ENCODE measurements around the gene CHL1.

DNA sequence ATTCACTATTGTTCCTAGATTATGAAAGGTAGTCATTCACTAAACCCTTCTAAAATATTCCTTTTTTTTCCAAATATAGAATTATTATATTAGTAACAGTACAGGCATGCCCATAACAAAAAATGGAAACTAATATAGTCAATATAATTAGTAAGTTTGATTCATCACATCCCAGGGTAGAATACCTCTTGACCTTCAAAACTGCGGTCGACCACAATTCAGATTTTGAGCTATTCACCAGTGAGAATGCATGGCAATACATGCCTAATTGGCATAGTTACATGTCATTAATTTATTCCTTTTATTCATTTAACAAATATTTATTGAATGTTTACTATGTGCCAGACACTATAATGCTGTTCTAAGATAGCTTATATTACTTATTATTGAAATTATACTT lies 98.0 kb downstream of the CHL1 start:
- no peak for TF ChIP-seq POLR2A (IDR thresholded peaks at IDR 0.05)
- TF ChIP-seq, protein P1, sequence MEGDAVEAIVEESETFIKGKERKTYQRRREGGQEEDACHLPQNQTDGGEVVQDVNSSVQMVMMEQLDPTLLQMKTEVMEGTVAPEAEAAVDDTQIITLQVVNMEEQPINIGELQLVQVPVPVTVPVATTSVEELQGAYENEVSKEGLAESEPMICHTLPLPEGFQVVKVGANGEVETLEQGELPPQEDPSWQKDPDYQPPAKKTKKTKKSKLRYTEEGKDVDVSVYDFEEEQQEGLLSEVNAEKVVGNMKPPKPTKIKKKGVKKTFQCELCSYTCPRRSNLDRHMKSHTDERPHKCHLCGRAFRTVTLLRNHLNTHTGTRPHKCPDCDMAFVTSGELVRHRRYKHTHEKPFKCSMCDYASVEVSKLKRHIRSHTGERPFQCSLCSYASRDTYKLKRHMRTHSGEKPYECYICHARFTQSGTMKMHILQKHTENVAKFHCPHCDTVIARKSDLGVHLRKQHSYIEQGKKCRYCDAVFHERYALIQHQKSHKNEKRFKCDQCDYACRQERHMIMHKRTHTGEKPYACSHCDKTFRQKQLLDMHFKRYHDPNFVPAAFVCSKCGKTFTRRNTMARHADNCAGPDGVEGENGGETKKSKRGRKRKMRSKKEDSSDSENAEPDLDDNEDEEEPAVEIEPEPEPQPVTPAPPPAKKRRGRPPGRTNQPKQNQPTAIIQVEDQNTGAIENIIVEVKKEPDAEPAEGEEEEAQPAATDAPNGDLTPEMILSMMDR (IDR thresholded peaks at IDR 0.05), result no peak

Measured in body of pancreas (tissue), 4 donors.